VCaP (cell line): ENCODE data around the gene FSTL4.

Source experiments
- H3K27ac ChIP-seq: fragments of 450-650 bp; 2 replicates; pipeline ENCODE4 v1.5.1; 2017
- TF ChIP-seq, protein P1 (sequence below): fragments of 450-650 bp; conservative IDR thresholded peaks from 2 replicates; pipeline ENCODE4 v1.5.1; 2017; ENCODE audit warnings: mild to moderate bottlenecking, moderate library complexity

Gene FSTL4

DNA sequence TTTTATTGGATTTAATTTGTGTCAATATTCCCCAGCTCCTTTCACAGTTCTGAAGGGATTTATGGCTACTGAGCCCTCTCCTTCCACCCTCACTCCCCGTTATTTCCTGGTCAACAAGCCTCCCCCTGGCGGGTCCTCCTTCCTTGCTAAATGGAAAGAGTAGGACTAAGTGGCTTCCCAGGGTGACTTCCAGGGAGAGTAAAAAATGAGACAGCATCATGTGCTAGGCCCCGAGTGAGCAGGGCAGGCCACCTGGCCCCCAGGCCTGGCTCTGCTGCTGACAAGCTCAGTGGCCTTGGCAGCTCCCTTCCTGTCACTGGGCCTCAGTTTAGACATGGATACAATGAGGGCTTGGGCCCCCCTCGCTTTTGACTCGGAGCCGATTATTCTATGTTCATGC lies 359.3 kb downstream of the FSTL4 start:
- H3K27ac ChIP-seq: no peak overlapping the region
- TF ChIP-seq, protein P1, sequence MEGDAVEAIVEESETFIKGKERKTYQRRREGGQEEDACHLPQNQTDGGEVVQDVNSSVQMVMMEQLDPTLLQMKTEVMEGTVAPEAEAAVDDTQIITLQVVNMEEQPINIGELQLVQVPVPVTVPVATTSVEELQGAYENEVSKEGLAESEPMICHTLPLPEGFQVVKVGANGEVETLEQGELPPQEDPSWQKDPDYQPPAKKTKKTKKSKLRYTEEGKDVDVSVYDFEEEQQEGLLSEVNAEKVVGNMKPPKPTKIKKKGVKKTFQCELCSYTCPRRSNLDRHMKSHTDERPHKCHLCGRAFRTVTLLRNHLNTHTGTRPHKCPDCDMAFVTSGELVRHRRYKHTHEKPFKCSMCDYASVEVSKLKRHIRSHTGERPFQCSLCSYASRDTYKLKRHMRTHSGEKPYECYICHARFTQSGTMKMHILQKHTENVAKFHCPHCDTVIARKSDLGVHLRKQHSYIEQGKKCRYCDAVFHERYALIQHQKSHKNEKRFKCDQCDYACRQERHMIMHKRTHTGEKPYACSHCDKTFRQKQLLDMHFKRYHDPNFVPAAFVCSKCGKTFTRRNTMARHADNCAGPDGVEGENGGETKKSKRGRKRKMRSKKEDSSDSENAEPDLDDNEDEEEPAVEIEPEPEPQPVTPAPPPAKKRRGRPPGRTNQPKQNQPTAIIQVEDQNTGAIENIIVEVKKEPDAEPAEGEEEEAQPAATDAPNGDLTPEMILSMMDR: no peak

DNA sequence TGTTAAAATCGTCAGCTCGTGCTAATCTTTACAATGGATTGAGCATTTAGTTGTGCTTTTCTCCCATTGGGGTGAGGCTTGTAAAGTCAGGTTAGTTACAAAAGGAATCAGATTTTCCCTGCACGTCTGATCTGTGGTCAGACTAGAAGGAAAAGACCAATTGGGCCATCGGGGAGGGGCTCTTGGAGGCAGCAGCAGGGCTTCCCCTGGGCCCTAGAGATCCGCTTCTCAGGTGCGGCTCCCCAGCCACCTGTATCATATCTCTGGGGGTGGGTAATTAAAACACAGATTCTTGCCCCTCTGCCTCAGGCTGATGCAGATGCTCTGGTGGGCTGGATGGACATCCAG lies 360.2 kb downstream of the FSTL4 start:
- TF ChIP-seq, protein P1: no peak
- no peak overlapping the region for H3K27ac ChIP-seq

DNA sequence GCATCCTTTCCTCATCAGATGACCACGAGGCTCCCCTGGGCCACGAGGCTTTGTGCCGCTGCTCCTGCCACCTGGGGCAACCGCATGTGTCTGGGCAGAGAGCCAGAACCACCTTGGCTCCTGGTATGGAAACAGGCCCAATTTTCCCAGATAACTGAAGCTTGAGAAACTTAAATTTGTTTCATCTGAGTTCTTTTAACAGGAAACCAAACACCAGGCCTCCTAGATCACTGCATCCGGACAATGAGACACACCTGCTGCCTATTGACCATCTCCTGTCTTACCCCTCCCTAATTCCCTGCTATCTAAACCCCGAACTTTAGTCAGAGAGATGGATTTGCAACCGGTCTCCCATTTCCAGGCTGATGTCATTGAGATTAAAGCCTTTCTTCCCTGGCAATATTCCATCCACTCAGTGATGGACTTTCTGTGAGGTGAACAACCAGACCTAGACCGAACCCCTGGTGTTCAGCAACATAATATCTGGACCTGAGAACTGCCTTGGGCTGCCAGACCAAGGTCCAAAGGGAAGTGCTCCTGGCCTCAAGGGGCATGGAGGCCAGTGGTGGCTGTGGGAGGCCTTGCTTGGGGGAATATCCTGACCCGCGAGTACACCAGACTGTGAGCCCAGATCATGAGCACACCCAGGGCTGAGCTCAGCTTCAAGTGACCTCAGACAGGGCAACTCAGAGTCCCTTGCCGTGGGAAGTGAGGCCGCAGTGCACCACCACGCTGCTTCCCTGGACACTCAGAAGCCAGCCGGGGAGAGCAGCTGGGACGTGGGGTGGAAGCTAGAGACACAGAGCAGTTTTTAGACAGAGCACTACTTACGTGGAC lies 360.8 kb downstream of the FSTL4 start:
- H3K27ac ChIP-seq: no peak overlapping the region
- TF ChIP-seq, protein P1: no peak

DNA sequence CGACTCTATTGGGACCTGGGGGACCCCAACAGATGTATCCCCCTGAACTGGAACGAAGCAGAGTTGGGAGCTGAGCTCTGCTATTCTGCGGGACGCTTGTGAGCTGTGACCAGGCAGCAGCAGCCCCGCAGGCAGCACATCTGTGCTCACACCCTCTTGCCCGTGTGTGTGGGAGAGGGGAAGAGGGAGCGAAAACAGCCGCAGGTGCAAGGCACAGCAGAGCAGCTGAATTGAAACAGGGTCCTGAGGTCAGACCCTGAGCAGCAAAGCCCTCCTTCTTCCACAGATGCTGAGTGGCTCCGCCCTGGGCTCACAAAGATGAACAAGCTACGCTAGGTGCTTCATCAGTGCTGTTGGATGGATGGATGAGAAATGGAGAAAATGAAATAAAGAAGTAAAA lies 361.8 kb downstream of the FSTL4 start:
- TF ChIP-seq, protein P1: no peak
- no peak overlapping the region for H3K27ac ChIP-seq

DNA sequence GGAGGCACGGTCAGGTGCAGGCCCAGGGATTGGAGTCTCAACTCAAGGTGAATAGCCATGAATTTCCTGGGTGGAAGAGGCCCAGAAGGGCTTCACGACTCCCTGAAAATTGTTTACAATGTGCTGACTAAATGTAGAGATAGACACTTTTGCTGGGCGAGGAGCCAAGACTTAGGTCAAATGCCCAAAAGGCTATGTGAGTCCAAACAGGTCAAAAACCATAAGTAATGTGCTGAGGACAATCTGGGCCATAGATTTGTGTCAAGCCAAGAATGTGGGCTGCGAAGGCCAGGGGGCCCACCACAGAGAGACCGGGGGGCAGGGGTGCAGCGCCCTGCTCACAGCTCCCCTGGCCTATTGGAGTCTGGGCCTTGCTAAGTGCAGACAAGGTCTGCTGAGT lies 362.7 kb downstream of the FSTL4 start:
- H3K27ac ChIP-seq: no peak overlapping the region
- TF ChIP-seq, protein P1: no peak

DNA sequence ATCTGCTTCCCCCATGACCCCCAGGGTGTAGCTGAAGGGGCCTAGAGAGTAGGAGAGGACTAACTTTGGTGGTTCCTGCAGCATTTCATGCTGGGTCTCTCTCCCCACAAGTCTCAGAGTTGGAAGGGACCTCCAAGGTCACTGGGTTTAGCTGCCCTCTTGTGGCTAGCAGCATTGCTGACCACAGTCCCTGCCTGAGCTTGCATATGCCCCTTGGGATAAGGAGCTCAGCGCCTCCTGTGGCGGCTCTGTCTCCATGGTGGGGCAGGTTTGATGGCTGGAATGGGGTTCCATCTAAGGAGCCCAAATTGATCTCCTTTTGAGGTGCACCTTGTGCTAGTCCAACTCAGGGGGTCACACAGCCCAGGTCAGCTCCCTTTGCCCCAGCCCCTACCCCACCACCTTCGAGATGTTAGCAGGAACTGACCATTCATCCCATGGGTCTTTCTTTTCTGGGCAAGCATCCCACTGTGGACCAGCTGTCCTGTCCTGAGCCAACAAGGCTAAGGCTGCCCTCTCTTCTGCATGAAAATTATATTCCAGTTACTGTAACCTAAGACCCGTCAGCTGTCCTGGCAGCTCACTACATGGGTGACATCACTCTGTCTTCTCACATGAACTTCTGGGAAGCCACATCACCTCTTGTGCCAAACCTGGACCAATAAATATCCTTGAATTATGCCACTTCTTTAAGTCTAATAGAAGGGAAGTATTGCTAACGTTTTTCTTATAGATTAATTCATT lies 364.3 kb downstream of the FSTL4 start:
- no peak overlapping the region for H3K27ac ChIP-seq

DNA sequence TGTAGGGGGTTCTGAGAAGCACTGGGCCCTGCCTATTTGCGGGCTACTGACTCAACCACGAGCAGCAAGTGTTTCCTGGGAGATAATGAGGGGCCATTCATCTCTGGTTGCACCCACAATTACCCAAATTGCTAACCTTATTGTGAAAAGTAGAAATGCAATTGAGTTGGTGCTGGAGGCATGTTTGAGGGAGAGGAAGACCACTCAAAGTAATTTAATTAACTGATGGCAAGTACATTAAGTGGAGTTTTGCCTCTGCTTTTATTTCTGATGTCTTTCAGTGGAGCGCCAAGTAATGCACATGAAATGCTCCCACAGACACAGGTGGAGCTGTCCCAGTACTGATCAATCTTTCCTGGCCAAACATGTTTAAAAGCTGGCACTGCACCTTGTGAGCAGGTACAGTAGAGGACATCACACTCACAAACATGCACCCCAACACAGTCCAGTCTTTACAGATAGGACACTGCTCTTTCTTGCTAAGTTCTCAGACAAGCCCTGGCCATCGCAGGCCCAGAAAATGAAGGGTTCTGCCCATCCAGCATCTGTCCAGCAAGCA lies 365.1 kb downstream of the FSTL4 start:
- H3K27ac ChIP-seq: no peak overlapping the region
- TF ChIP-seq, protein P1: no peak

More for the DNA sequence above, 364.3 kb downstream of the FSTL4 start:
- TF ChIP-seq, protein P1: peak; percentile 48
